ENCODE data around the gene AIP. TPM values are rescaled to one million over a fixed set of nuclear protein-coding genes. Genes with fewer than 3 reads are reported as not detected.

AIP gene
- total RNA-seq, 1 donor from 2014 or later = 47.6 TPM

- Mint-ChIP-seq H3K27me3 (no peaks in the 10 kb centered on the region), H3K27ac (no peak overlapping the region), H3K36me3 (no peaks in the 10 kb centered on the region), H3K4me3 (no peak overlapping the region), H3K9me3 (no peaks in the 10 kb centered on the region), H3K4me1 (ENCODE audit: unreplicated experiment) (no peaks in the 10 kb centered on the region)
- TF ChIP-seq CTCF (conservative IDR thresholded peaks at IDR 0.05) = no peak
- DNase-seq (ENCODE audit: extremely low spot score, unreplicated experiment) = no peak
Measured at GRCh38 chr11:67457453-67457852, 25.4 kb upstream of the AIP start.

- no peaks in the 10 kb centered on the region for H3K36me3 Mint-ChIP-seq
- no peaks in the 10 kb centered on the region for H3K27me3 Mint-ChIP-seq
- H3K27ac Mint-ChIP-seq = no peak overlapping the region
- H3K9me3 Mint-ChIP-seq = no peaks in the 10 kb centered on the region
- no peak overlapping the region for H3K4me3 Mint-ChIP-seq
- no peaks in the 10 kb centered on the region for H3K4me1 Mint-ChIP-seq (ENCODE audit: unreplicated experiment)
- TF ChIP-seq CTCF (conservative IDR thresholded peaks at IDR 0.05) = no peak
- DNase-seq (ENCODE audit: extremely low spot score, unreplicated experiment) = no peak
Measured at GRCh38 chr11:67458266-67458665, 24.6 kb upstream of the AIP start.

GRCh38 chr11:67463186-67463585, 19.6 kb upstream of the AIP start:
- H3K4me3 Mint-ChIP-seq = peak overlapping the region; percentile 44
- peaks cover 9% of the 10 kb centered on the region for H3K4me1 Mint-ChIP-seq (ENCODE audit: unreplicated experiment)
- no peaks in the 10 kb centered on the region for H3K9me3 Mint-ChIP-seq
- no peak for TF ChIP-seq CTCF (conservative IDR thresholded peaks at IDR 0.05)
- H3K27ac Mint-ChIP-seq = no peak overlapping the region
- no peak for DNase-seq (ENCODE audit: extremely low spot score, unreplicated experiment)
- H3K36me3 Mint-ChIP-seq = no peaks in the 10 kb centered on the region
- H3K27me3 Mint-ChIP-seq = no peaks in the 10 kb centered on the region

GRCh38 chr11:67463680-67464410, 19.0 kb upstream of the AIP start:
- Mint-ChIP-seq H3K27ac (no peak overlapping the region), H3K4me3 (peak overlapping the region; percentile 88), H3K4me1 (ENCODE audit: unreplicated experiment) (peaks cover 9% of the 10 kb centered on the region), H3K27me3 (no peaks in the 10 kb centered on the region), H3K36me3 (no peaks in the 10 kb centered on the region), H3K9me3 (no peaks in the 10 kb centered on the region)
- TF ChIP-seq CTCF (conservative IDR thresholded peaks at IDR 0.05) = no peak
- no peak for DNase-seq (ENCODE audit: extremely low spot score, unreplicated experiment)

GRCh38 chr11:67464411-67465188, 18.2 kb upstream of the AIP start:
- no peaks in the 10 kb centered on the region for H3K36me3 Mint-ChIP-seq
- TF ChIP-seq CTCF (conservative IDR thresholded peaks at IDR 0.05) = no peak
- no peaks in the 10 kb centered on the region for H3K9me3 Mint-ChIP-seq
- H3K4me1 Mint-ChIP-seq (ENCODE audit: unreplicated experiment) = peaks cover 9% of the 10 kb centered on the region
- H3K4me3 Mint-ChIP-seq = peak overlapping the region; percentile 88
- peak; percentile 88 for DNase-seq (ENCODE audit: extremely low spot score, unreplicated experiment)
- H3K27ac Mint-ChIP-seq = peak overlapping the region; percentile 85
- H3K27me3 Mint-ChIP-seq = no peaks in the 10 kb centered on the region
